AG04449 (cell line): Measurements from ENCODE around the gene FST.

ENCODE experiments used
- CTCF ChIA-PET: fragments of 350-600 bp; formaldehyde crosslinking; extraction: SDS; loops from one replicate; lab custom pipeline; 2021; ENCODE audit warnings: antibody characterized with exemption; lab: Yijun Ruan, JAX
- POLR2A ChIA-PET: fragments of 400-600, 350-600 bp; formaldehyde crosslinking; extraction: SDS; loops from one replicate; lab custom pipeline; 2020; ENCODE audit warnings: antibody characterized with exemption, inconsistent platforms; lab: Yijun Ruan, JAX
- DNase-seq: peaks from one replicate; pipeline ENCODE4 v3.0.0-alpha.2; 2010; ENCODE audit warnings: low read depth, low spot score
- H3K4me3 ChIP-seq: 2 replicates; pipeline ENCODE4 v1.5.1; 2011; ENCODE audit warnings: low read depth, mild to moderate bottlenecking, control low read depth, low read length
- TF ChIP-seq, protein P1 (sequence below): IDR thresholded peaks from one replicate; pipeline ENCODE4 v1.5.1; 2011; ENCODE audit warnings: mild to moderate bottlenecking, moderate library complexity, low read length, control low read depth, inconsistent platforms; ENCODE audit not compliant: insufficient read depth; ENCODE audit errors: missing control alignments

Gene FST

GRCh38 chr5:53438079-53438478 lies 42.4 kb upstream of the FST start:
- no peak for DNase-seq
- TF ChIP-seq, protein P1, sequence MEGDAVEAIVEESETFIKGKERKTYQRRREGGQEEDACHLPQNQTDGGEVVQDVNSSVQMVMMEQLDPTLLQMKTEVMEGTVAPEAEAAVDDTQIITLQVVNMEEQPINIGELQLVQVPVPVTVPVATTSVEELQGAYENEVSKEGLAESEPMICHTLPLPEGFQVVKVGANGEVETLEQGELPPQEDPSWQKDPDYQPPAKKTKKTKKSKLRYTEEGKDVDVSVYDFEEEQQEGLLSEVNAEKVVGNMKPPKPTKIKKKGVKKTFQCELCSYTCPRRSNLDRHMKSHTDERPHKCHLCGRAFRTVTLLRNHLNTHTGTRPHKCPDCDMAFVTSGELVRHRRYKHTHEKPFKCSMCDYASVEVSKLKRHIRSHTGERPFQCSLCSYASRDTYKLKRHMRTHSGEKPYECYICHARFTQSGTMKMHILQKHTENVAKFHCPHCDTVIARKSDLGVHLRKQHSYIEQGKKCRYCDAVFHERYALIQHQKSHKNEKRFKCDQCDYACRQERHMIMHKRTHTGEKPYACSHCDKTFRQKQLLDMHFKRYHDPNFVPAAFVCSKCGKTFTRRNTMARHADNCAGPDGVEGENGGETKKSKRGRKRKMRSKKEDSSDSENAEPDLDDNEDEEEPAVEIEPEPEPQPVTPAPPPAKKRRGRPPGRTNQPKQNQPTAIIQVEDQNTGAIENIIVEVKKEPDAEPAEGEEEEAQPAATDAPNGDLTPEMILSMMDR = no peak
- POLR2A ChIA-PET = no interaction called here
- CTCF ChIA-PET = interaction anchor here (0.6 to 1.9 kb wide), 6 partner anchors 12 to 895 kb away, joined by 3 to 8 read pairs (median 4); no protein-coding TSS in a partner anchor
- H3K4me3 ChIP-seq = no peak overlapping the region

- TF ChIP-seq, protein P1 = no peak
- ChIA-PET POLR2A (no interaction called here), CTCF (interaction anchor here (0.6 to 1.9 kb wide), 6 partner anchors 13 to 894 kb away, joined by 3 to 8 read pairs (median 4); no protein-coding TSS in a partner anchor)
- no peak for DNase-seq
- no peak overlapping the region for H3K4me3 ChIP-seq
These were observed 41.6 kb upstream of the FST start for GRCh38 chr5:53438486-53439472.

- no peak overlapping the region for H3K4me3 ChIP-seq
- DNase-seq = no peak
- ChIA-PET POLR2A (no interaction called here), CTCF (interaction anchor here (1.5 kb wide), 1 partner anchor 180 kb away, joined by 5 read pairs; no protein-coding TSS in a partner anchor)
- TF ChIP-seq, protein P1 = no peak
These were observed 37.5 kb upstream of the FST start for GRCh38 chr5:53442961-53443360.

DNA sequence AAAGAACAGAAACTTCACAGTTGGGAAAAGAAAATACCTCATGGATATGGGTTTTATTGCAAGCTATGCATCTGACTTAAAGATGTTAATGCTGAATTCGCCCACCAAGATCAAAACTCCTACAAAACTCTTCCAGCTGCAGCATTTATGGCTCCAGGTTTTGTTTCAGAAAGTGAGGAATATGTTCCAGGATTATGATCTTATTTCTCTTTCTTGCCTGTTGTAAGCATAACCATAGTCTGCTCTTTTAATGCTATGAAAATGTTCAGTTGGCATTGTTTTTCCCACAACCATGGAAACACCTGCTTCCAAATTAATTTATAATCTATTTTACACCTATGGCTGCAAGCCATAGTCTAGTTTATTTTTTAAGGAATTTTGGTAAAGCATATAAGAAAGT lies 34.9 kb upstream of the FST start:
- CTCF ChIA-PET = no interaction called here

GRCh38 chr5:53446908-53447307 lies 33.5 kb upstream of the FST start:
- no peak for DNase-seq
- TF ChIP-seq, protein P1 = no peak
- POLR2A ChIA-PET = interaction anchor here (0.7 kb wide), 1 partner anchor 49 kb away, joined by 4 read pairs; no protein-coding TSS in a partner anchor
- CTCF ChIA-PET = no interaction called here
- no peak overlapping the region for H3K4me3 ChIP-seq

More for the DNA sequence above, 34.9 kb upstream of the FST start:
- POLR2A ChIA-PET = no interaction called here
- no peak overlapping the region for H3K4me3 ChIP-seq
- TF ChIP-seq, protein P1 = no peak
- DNase-seq = no peak

DNA sequence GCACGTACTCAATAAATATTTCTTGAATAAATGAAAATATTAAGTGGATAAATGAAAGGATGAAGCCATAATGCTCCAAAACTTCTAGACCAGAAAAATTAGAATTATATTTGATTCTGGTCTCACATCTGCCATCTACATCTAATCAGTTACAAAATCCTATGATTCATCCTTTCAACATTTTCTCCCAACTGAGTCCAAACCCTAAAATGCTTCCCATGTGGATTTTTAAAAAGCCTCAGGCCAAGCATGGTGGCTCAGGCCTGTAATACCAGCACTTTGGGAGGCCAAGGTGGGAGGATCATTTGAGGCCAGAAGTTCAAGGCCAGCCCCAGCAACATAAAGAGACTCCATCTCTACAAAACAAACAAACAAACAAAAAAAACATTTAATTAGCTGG lies 31.6 kb upstream of the FST start:
- no peak overlapping the region for H3K4me3 ChIP-seq
- TF ChIP-seq, protein P1 = no peak
- ChIA-PET CTCF (interaction anchor here (0.9 kb wide), 1 partner anchor 786 kb away, joined by 3 read pairs; no protein-coding TSS in a partner anchor), POLR2A (no interaction called here)
- no peak for DNase-seq
